Keratinocyte (primary cell): ENCODE results near the gene PGAP3.

ENCODE experiments used
- CTCF ChIP-seq, 3 experiments: IDR thresholded peaks in 1 of 3; conservative IDR thresholded peaks in 1 of 3; optimal IDR thresholded peaks in 1 of 3; 2 replicates in 2 of 3; 3 replicates in 1 of 3; pipeline versions ENCODE3 to v1.5.1; 2011; ENCODE audit warnings: low read length in 3 of 3, mild to moderate bottlenecking in 3 of 3, moderate library complexity in 2 of 3, control low read depth in 1 of 3, inconsistent platforms in 1 of 3; ENCODE audit not compliant: insufficient read depth in 2 of 3; ENCODE audit errors: extremely low read depth in 1 of 3
- EZH2 ChIP-seq: IDR thresholded peaks from one replicate; pipeline ENCODE4 v1.6.1; 2012; ENCODE audit warnings: inconsistent platforms, mild to moderate bottlenecking, low read length, moderate library complexity

- TF ChIP-seq CTCF (optimal IDR thresholded peaks at IDR 0.05 in 1 of 3, IDR thresholded peaks at IDR 0.05 in 1 of 3, conservative IDR thresholded peaks at IDR 0.05 in 1 of 3; ENCODE audit: extremely low read depth in 1 of 3, insufficient read depth in 2 of 3, low read length in 3 of 3) = no peak
- TF ChIP-seq EZH2 = no peak
Observed at GRCh38 chr17:39706921-39707337, 19.1 kb upstream of the PGAP3 start.
